VCaP (cell line): ENCODE measurements around the gene GLIS2.
A peak's percentile ranks its signal among the peaks of the same experiment; 100 is the strongest.

Experiments used
- H3K27ac ChIP-seq: fragments of 450-650 bp; 2 replicates; pipeline ENCODE4 v1.5.1; 2017
- TF ChIP-seq, protein P1 (sequence below): fragments of 450-650 bp; conservative IDR thresholded peaks from 2 replicates; pipeline ENCODE4 v1.5.1; 2017; ENCODE audit warnings: mild to moderate bottlenecking, moderate library complexity

Gene GLIS2

DNA sequence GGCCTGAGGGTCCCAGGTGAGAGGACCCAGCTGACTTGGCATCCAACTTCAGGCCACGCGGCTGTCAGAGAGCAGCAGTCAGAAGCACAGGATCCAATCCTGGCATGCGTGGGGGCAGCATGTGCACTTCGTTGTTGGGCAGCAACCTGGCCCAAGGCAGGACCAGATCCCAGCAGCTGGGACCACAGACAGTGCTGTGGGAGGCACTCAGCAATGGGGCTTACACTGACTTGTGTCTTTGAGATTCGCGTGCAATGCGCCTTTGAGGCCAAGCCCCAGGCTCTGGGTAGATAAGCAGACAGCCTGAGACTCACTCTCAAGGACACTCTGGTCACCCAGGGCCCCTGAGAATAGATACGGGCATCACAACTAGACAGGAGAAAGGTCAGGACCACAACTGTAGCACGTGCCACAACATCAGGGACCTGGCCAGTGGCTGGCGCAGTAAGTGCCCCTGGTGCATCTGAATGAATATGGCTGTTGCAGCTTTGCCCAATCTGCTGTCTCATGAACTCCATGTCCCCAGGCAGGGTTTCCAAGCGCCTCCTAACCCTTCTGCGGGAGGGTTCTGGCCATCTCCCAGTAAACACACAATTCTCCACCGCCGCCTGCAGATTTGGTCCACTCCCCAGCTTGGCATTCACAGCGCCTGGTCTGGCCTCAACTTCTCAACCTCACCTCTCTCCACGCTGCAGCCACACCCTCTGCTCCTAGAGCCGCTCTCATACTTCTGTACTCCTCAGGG lies 32.1 kb downstream of the GLIS2 start:
- TF ChIP-seq, protein P1, sequence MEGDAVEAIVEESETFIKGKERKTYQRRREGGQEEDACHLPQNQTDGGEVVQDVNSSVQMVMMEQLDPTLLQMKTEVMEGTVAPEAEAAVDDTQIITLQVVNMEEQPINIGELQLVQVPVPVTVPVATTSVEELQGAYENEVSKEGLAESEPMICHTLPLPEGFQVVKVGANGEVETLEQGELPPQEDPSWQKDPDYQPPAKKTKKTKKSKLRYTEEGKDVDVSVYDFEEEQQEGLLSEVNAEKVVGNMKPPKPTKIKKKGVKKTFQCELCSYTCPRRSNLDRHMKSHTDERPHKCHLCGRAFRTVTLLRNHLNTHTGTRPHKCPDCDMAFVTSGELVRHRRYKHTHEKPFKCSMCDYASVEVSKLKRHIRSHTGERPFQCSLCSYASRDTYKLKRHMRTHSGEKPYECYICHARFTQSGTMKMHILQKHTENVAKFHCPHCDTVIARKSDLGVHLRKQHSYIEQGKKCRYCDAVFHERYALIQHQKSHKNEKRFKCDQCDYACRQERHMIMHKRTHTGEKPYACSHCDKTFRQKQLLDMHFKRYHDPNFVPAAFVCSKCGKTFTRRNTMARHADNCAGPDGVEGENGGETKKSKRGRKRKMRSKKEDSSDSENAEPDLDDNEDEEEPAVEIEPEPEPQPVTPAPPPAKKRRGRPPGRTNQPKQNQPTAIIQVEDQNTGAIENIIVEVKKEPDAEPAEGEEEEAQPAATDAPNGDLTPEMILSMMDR = no peak
- no peak overlapping the region for H3K27ac ChIP-seq

DNA sequence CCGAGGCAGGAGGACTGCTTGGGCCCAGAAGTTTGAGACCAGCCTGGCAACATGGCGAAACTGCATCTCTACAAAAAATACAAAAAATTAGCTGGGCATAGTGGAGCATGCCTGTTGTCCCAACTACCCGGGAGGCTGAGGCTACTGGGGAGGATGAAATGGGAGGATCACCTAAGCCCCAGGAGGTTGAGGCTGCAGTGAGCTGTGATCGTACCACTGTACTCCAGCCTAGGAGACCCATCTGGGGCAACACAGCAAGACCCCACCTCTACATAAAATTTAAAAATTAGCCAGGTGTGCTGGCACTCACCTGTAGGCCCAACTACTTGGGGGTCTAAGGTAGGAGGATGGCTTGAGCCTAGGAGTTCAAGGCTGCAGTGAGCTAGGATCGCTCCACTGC lies 33.5 kb downstream of the GLIS2 start:
- TF ChIP-seq, protein P1 = no peak
- H3K27ac ChIP-seq = no peak overlapping the region

DNA sequence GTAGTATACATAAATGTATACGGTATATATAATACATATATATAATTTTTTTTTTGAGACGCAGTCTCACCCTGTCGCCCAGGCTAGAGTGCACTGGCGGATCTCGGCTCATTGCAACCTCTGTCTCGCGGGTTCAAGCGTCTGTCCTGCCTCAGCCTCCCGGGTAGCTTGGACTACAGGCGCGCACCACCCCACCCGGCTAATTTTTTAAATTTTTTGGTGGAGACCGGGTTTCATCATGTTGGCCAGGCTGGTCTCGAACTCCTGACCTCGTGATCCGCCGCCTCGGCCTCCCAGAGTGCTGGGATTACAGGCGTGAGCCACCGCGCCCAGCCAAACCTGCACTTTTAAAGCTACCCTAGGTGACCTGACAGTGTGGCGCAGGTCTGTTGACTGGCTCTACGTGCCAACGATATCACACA lies 34.5 kb downstream of the GLIS2 start:
- peak overlapping the region; percentile 78 for H3K27ac ChIP-seq
- TF ChIP-seq, protein P1 = no peak

DNA sequence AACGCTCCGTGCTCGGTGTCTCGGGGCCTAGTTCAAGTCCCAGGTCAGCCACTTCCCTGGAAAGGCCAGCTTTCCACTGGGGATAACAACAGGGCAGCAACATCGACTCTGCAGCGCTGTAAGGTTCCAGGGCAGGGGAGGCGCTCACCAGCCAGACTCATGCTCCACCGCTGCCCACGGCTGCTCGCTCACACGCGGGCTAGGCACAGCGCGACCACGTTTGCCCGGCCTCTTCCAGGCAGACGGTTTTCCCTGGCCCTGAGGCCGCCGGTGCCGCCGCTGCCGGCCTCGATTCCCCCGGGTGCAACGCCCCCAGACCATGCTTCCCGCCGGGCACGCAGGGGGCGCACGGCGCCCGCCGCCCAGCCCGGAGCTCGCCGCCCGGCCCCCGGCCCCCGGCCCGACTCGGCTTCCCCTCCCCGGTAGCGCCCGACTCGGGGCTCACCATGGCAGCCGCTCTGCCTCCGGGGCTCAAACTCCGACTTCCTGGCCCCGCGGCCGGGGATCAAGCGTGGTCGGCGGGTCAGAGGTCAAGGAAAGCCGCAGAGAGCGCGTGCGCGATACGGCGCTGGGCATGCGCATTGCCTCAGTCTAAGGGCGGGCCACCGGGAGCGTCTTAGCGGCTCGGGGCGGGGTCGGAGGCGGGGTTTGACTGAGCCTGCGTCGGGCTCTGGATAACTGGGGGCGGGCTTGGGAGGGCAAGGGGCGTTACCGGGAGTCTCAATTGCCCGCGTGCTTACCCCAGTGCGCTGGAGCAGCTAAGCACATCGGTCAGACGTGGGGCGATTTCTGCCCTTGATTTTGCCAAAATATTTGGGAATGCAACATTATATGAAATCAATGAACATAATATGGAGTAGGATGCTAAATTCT lies 35.2 kb downstream of the GLIS2 start, which contains the start of gene PAM16:
Gene PAM16 (minus strand): TSS at position 535 of the 873 bp plus-strand sequence. CDS start 87 bp downstream, at position 448.
- TF ChIP-seq, protein P1 = peak; percentile 15; the same call in 1 of the 2 replicates
- H3K27ac ChIP-seq = peak within 1 kb of the TSS; percentile 78

DNA sequence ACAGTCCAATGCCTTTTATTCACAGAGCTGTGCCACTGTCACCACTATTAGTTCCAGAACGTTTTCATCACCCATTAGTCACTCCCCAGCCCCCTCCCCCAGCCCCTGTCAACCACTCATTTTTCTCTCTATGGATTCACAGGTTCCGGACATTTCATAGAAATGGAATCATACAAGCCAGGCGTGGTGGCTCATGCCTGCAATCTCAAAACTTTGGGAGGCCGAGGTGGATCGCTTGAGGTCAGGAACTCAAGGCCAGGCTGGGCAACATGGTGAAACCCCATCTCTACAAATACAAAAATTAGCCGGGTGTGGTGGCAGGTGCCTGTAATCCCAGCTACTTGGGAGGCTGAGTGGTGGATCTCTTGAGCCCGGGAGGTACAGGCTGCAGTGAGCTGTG lies 36.0 kb downstream of the GLIS2 start:
- peak overlapping the region; percentile 78; the same call in 1 of the 2 replicates for H3K27ac ChIP-seq
- TF ChIP-seq, protein P1 = no peak

DNA sequence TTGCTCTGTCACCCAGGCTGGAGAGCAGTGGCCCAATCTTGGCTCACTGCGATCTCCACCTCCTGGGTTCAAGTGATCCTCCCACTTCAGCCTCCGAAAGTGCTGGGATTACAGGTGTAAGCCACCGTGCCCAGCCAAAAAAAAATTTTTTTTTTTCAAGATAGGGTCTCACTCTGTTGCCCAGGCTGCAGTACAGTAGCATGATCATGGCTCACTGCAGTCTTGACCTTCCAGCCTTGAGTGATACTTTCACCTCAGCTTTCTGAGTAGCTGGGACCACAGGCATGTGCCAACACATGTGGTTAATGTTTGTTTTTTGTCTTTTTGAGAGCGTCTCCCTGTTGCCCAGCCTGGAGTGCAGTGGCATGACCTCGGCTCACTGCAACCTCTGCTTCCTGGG lies 37.0 kb downstream of the GLIS2 start:
- H3K27ac ChIP-seq = no peak overlapping the region
- TF ChIP-seq, protein P1 = no peak

DNA sequence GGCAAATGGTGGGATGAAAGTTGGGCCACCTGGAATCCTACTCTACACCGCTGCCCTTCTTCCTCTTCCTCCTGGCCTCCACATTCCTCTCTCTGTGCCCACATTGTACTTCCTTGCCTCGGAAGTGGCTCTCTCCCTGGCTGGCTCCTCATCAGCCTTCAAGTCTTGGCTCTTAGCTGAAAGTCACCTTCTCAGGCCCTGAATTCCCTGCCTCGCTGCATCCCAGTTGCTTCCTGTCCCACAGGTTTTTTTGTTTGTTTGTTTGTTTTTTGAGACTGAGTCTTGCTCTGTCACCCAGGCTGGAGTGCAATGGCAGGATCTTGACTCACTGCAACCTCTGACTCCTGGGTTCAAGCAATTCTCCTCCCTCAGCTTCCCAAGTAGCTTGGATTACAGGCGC lies 37.8 kb downstream of the GLIS2 start:
- H3K27ac ChIP-seq = no peak overlapping the region
- TF ChIP-seq, protein P1 = no peak
